AG04450 (cell line): ENCODE measurements around the gene TRIM59. TPM values are rescaled to one million over a fixed set of nuclear protein-coding genes. Genes with fewer than 3 reads are reported as not detected.

Source experiments
- CTCF ChIA-PET: fragments of 300-600, 350-600 bp; formaldehyde crosslinking; extraction: SDS; loops from one replicate; lab custom pipeline; 2022; ENCODE audit warnings: antibody characterized with exemption, inconsistent platforms; lab: Charles Lee
- POLR2A ChIA-PET: fragments of 350-600 bp; formaldehyde crosslinking; extraction: SDS; loops from one replicate; lab custom pipeline; 2021; ENCODE audit warnings: antibody characterized with exemption, inconsistent platforms; lab: Yijun Ruan, JAX
- DNase-seq: peaks from one replicate; pipeline ENCODE4 v3.0.0-alpha.2; 2011; ENCODE audit warnings: low read depth, low spot score
- H3K27ac ChIP-seq: one replicate; pipeline ENCODE4 v1.5.1; 2012; ENCODE audit warnings: low read depth, low read length, control low read depth
- H3K27me3 ChIP-seq: one replicate; pipeline ENCODE4 v1.6.0; 2012; ENCODE audit warnings: low read length; ENCODE audit not compliant: control insufficient read depth, insufficient read depth
- H3K4me3 ChIP-seq: 2 replicates; pipeline ENCODE4 v1.5.1; 2011; ENCODE audit warnings: mild to moderate bottlenecking, low read depth, low read length, control low read depth
- H3K9me3 ChIP-seq: 2 replicates; pipeline ENCODE4 v1.5.1; 2012; ENCODE audit warnings: low read length; ENCODE audit not compliant: control insufficient read depth, insufficient read depth
- CTCF ChIP-seq: IDR thresholded peaks from 2 replicates; pipeline ENCODE4 v1.5.1; 2011; ENCODE audit warnings: low read depth, low read length, control low read depth, inconsistent platforms
- polyA plus RNA-seq: library from polyadenylated mRNA; depleted of rRNA; stranded (reverse); fragments of >200 nt; gene quantifications from 2 replicates; pipeline ENCODE4 v1.2.3, GENCODE V29; 2011

Gene TRIM59
- polyA plus RNA-seq, 1 experiment: 15.3 TPM

DNA sequence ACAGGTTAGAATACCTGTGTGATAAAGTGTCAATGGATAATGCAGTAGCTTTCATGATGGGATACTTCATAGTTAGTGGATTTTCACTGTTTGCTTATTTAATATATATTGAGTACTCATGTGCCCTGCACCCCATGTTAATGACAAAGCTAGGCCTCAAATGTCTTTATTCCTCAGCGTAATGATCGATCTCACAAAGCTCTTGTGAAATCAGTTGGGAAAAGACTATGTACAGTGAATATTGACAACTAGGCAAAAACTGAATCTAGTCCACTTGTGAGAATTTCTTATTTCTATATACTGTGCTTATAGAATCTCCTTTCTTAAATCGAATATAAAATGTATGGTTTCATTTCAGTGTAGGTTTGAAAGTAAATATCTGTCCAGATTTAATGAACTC is 32.3 kb downstream of the TRIM59 start:
- Histone ChIP-seq H3K27me3 (no peaks in the 10 kb centered on the region), H3K27ac (no peak overlapping the region), H3K9me3 (no peaks in the 10 kb centered on the region), H3K4me3 (no peak overlapping the region)
- ChIA-PET POLR2A (no interaction called here), CTCF (interaction anchor here (0.9 to 1.9 kb wide), 3 partner anchors 27 to 254 kb away, joined by 3 to 10 read pairs (median 3); no protein-coding TSS in a partner anchor)
- no peak for DNase-seq
- no peak for TF ChIP-seq CTCF

DNA sequence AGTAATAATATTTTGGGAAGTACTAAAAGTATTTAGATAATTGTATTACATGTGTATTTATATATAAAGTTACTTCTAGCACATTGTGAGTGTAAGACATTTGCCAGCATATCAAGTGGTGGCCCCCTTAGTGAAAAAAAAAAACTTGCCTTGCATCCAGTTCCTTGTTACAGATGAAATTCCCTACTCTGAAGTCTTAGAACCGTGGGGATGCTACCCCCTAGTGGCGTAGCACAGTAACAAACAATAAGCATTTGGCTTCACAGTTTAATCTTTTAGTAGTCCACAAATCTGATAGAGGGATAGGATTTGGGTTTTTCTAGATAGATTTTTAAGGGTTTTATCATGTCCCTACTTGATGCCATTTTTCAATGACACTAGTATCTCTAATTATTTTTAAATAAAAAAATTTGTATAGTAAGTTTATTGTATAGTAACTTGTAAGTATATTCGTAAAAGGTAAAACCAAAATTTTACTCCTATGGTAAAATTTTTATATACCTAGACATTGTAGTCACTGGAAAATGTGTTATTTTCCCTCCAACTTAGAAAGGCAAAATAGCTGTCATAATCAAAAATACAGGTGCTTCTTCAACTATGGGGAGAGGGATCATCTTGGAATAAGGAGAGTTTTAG is 35.9 kb downstream of the TRIM59 start:
- CTCF ChIA-PET: interaction anchor here (0.7 to 9.8 kb wide), 44 partner anchors 8 to 647 kb away, joined by 3 to 156 read pairs (median 4); partner anchors contain the start of genes C3orf80, IFT80 and SMC4

GRCh38 chr3:160412477-160412876 is 37.1 kb downstream of the TRIM59 start:
- POLR2A ChIA-PET: interaction anchor here (0.6 kb wide), 1 partner anchor 151 kb away, joined by 7 read pairs; no protein-coding TSS in a partner anchor
- no peak overlapping the region for H3K27ac ChIP-seq
- CTCF ChIA-PET: interaction anchor here (0.7 to 9.8 kb wide), 18 partner anchors 8 to 596 kb away, joined by 3 to 156 read pairs (median 4); no protein-coding TSS in a partner anchor

More for the DNA sequence above, 35.9 kb downstream of the TRIM59 start:
- H3K4me3 ChIP-seq: no peak overlapping the region
- H3K27ac ChIP-seq: no peak overlapping the region
- TF ChIP-seq CTCF: peak; percentile 93
- no peaks in the 10 kb centered on the region for H3K27me3 ChIP-seq
- POLR2A ChIA-PET: interaction anchor here (0.6 to 0.7 kb wide), 2 partner anchors 32 to 529 kb away, joined by 4 to 5 read pairs; no protein-coding TSS in a partner anchor
- DNase-seq: peak; percentile 74
- H3K9me3 ChIP-seq: no peaks in the 10 kb centered on the region

DNA sequence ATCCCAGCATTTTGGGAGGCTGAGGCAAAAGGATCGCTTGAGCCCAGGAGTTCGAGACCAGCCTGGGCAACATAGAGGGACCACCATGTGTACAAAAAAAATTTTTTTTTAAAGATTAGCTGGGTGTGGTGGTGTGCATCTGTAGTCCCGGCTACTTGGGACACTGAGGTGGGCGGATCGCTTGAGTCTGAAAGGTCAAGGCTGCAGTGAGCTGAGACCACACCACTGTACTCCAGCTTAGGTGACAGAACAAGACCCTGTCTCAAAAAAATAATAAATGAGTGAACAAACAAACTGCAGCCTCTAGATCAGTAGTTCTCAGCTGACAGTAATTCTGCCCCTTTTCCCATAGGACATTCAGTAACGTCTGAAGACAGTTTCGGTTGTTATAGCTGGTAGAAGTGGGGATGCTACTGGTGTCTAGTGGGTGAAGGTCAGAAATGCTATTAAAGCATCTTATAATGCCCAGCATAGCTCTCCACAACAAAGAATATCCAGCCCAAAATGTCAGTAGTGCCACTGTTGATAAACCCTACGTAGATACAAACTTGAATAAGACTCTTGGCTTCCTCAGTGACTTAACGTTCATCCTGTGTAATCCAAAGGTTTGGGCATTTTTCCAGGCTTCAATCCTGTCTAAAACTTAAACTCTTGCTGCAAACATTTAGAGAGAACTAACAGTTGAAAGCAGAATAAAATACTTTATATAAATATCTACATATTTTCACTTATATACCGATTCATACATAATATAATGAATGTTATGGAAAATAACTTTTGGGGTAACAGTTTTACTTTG is 39.6 kb downstream of the TRIM59 start:
- CTCF ChIA-PET: interaction anchor here (0.8 to 9.8 kb wide), 6 partner anchors 77 to 581 kb away, joined by 3 to 156 read pairs (median 3); no protein-coding TSS in a partner anchor
- Histone ChIP-seq H3K9me3 (no peaks in the 10 kb centered on the region), H3K27ac (no peak overlapping the region), H3K27me3 (no peaks in the 10 kb centered on the region), H3K4me3 (no peak overlapping the region)
- no peak for DNase-seq
- POLR2A ChIA-PET: interaction anchor here (0.6 kb wide), 1 partner anchor 35 kb away, joined by 7 read pairs; no protein-coding TSS in a partner anchor
- TF ChIP-seq CTCF: no peak

More at GRCh38 chr3:160412477-160412876, 37.1 kb downstream of the TRIM59 start:
- H3K27me3 ChIP-seq: no peaks in the 10 kb centered on the region
- no peak for TF ChIP-seq CTCF
- DNase-seq: no peak
- no peak overlapping the region for H3K4me3 ChIP-seq
- H3K9me3 ChIP-seq: no peaks in the 10 kb centered on the region
